ENCODE measurements around the gene RFC1. TPM values are rescaled to one million over a fixed set of nuclear protein-coding genes. Genes with fewer than 3 reads are reported as not detected.
A peak's percentile ranks its signal among the peaks of the same experiment; 100 is the strongest.
"Not testable (repeated sequence)": the region's sequence is repeated elsewhere in the genome, so short reads cannot be mapped to it uniquely, and the experiment has no call there.

RFC1 gene
- total RNA-seq, 4 donors from 2014 or later: 54.7 to 166 (median 77.6) TPM

GRCh38 chr4:39365360-39365759, 802 bp downstream of the RFC1 start:
- TF ChIP-seq POLR2A (IDR thresholded peaks at IDR 0.05) (no peak), CTCF (IDR thresholded peaks at IDR 0.05) (no peak)
- intact Hi-C loops (cut with DNase I; ENCODE audit: low total_unique reads): no loop called here
- Histone ChIP-seq H3K27me3 (no peaks in the 10 kb centered on the region), H3K36me3 (no peaks in the 10 kb centered on the region), H3K9me3 (no peaks in the 10 kb centered on the region), H3K4me3 (peak overlapping the region; percentile 84 to 87), H3K4me1 (no peaks in the 10 kb centered on the region), H3K27ac (peak overlapping the region; percentile 90 to 91)
- DNase-seq: no peak

GRCh38 chr4:39363773-39364393, 2.3 kb downstream of the RFC1 start:
- intact Hi-C loops (cut with DNase I; ENCODE audit: low total_unique reads): no loop called here
- H3K27me3 ChIP-seq: no peaks in the 10 kb centered on the region
- H3K4me1 ChIP-seq: no peaks in the 10 kb centered on the region
- no peak for DNase-seq
- no peaks in the 10 kb centered on the region for H3K36me3 ChIP-seq
- TF ChIP-seq POLR2A (IDR thresholded peaks at IDR 0.05) (no peak), CTCF (IDR thresholded peaks at IDR 0.05) (no peak)
- H3K27ac ChIP-seq: no peak overlapping the region
- H3K4me3 ChIP-seq: no peak overlapping the region
- no peaks in the 10 kb centered on the region for H3K9me3 ChIP-seq

- Histone ChIP-seq H3K4me1 (no peaks in the 10 kb centered on the region), H3K4me3 (no peak overlapping the region), H3K27me3 (no peaks in the 10 kb centered on the region), H3K9me3 (no peaks in the 10 kb centered on the region), H3K27ac (no peak overlapping the region), H3K36me3 (no peaks in the 10 kb centered on the region)
- no peak for DNase-seq
- intact Hi-C loops (cut with DNase I; ENCODE audit: low total_unique reads): no loop called here
- TF ChIP-seq POLR2A (IDR thresholded peaks at IDR 0.05) (no peak), CTCF (IDR thresholded peaks at IDR 0.05) (no peak)
Observed at GRCh38 chr4:39362827-39363226, 3.3 kb downstream of the RFC1 start.

GRCh38 chr4:39360611-39361010, 5.6 kb downstream of the RFC1 start:
- H3K27ac ChIP-seq; H3K4me3 ChIP-seq; H3K36me3 ChIP-seq; DNase-seq; H3K27me3 ChIP-seq; H3K4me1 ChIP-seq; intact Hi-C loops (cut with DNase I; ENCODE audit: low total_unique reads); H3K9me3 ChIP-seq: not testable (repeated sequence)

- no peaks in the 10 kb centered on the region for H3K9me3 ChIP-seq
- no peaks in the 10 kb centered on the region for H3K27me3 ChIP-seq
- TF ChIP-seq CTCF (IDR thresholded peaks at IDR 0.05): no peak
- TF ChIP-seq POLR2A (IDR thresholded peaks at IDR 0.05): no peak
- intact Hi-C loops (cut with DNase I; ENCODE audit: low total_unique reads): no loop called here
- peak overlapping the region in 1 of 2 donors; percentile 34 for H3K27ac ChIP-seq
- no peaks in the 10 kb centered on the region for H3K4me1 ChIP-seq
- H3K36me3 ChIP-seq: no peaks in the 10 kb centered on the region
- H3K4me3 ChIP-seq: no peak overlapping the region
- no peak for DNase-seq
Observed at GRCh38 chr4:39357002-39357401, 9.2 kb downstream of the RFC1 start.

- intact Hi-C loops (cut with DNase I; ENCODE audit: low total_unique reads): no loop called here
- no peaks in the 10 kb centered on the region for H3K4me1 ChIP-seq
- peak overlapping the region; percentile 70 to 89 for H3K27ac ChIP-seq
- DNase-seq: no peak
- H3K36me3 ChIP-seq: peaks cover 0 to 3% of the 10 kb centered on the region in 2 donors
- TF ChIP-seq POLR2A (IDR thresholded peaks at IDR 0.05) (no peak), CTCF (IDR thresholded peaks at IDR 0.05) (no peak)
- H3K4me3 ChIP-seq: peak overlapping the region; percentile 21 to 32
- no peaks in the 10 kb centered on the region for H3K27me3 ChIP-seq
- no peaks in the 10 kb centered on the region for H3K9me3 ChIP-seq
Observed at GRCh38 chr4:39354254-39354552, 12.0 kb downstream of the RFC1 start.

Data from uterus (tissue), 4 donors.